ENCODE data around the gene HUNK. TPM values are rescaled to one million over a fixed set of nuclear protein-coding genes. Genes with fewer than 3 reads are reported as not detected.

Gene HUNK
- total and polyA plus RNA-seq, 2 of the 8 experiments (the other 6 are each of a cell fraction or from before 2014, with no cell fraction given) = 1.9 to 10.2 TPM

- TF ChIP-seq CTCF (IDR thresholded peaks at IDR 0.05; ENCODE audit: control extremely low read depth in 1 of 3, insufficient read depth in 1 of 3, low read depth in 1 of 3, low read length in 3 of 3) (peak in 1 of 3 experiments; percentile 0; a peak in 1 of 4 replicates), EP300 (IDR thresholded peaks at IDR 0.05; ENCODE audit: borderline replicate concordance in 1 of 2, low read depth in 2 of 2, low read length in 2 of 2) (no peak), TCF12 (IDR thresholded peaks at IDR 0.05; ENCODE audit: low read depth, low read length) (no peak), SIRT6 (IDR thresholded peaks at IDR 0.05; ENCODE audit: low read length) (no peak), PHF8 (conservative IDR thresholded peaks at IDR 0.05; ENCODE audit: low read depth, low read length) (peak; percentile 58), KDM1A (IDR thresholded peaks at IDR 0.05; ENCODE audit: borderline replicate concordance, low read length) (no peak), TAF1 (IDR thresholded peaks at IDR 0.05; ENCODE audit: low read depth, low read length) (peak; percentile 65), HDAC2 (IDR thresholded peaks at IDR 0.05; ENCODE audit: borderline replicate concordance in 1 of 2, low read depth in 2 of 2, low read length in 2 of 2) (peak; percentile 52 to 56; a peak in 2 of 4 replicates), MAX (IDR thresholded peaks at IDR 0.05) (0 out of 2 replicates have a peak, but pooled peaks have one; percentile 9), CEBPB (IDR thresholded peaks at IDR 0.05; ENCODE audit: low read depth, low read length) (no peak), ASH2L (IDR thresholded peaks at IDR 0.05; ENCODE audit: low read length) (peak; percentile 61), CTBP2 (IDR thresholded peaks at IDR 0.05; ENCODE audit: borderline replicate concordance, insufficient read depth, insufficient read length, low read length) (peak; percentile 66), KDM4A (IDR thresholded peaks at IDR 0.05; ENCODE audit: low read depth, low read length, severe bottlenecking) (peak; percentile 45), POLR2A (IDR thresholded peaks at IDR 0.05; ENCODE audit: control extremely low read depth in 1 of 2, low read depth in 2 of 2, low read length in 2 of 2) (peak in 1 of 2 experiments; percentile 49; a peak in 2 of 3 replicates), ATF2 (IDR thresholded peaks at IDR 0.05; ENCODE audit: low read length) (no peak), ZNF274 (IDR thresholded peaks at IDR 0.05; ENCODE audit: borderline replicate concordance, extremely low read depth, low read length) (no peak)
These were observed at the start of gene HUNK (continued) for GRCh38 chr21:31872452-31873274.
